Measurements from ENCODE around the gene LAPTM4A. TPM values are rescaled to one million over a fixed set of nuclear protein-coding genes. Genes with fewer than 3 reads are reported as not detected.

The LAPTM4A gene
- total and polyA plus RNA-seq, 10 of the 15 experiments (the other 5 are each of a cell fraction or from before 2014, with no cell fraction given): 17.8 to 107 (median 45.8) TPM

DNA sequence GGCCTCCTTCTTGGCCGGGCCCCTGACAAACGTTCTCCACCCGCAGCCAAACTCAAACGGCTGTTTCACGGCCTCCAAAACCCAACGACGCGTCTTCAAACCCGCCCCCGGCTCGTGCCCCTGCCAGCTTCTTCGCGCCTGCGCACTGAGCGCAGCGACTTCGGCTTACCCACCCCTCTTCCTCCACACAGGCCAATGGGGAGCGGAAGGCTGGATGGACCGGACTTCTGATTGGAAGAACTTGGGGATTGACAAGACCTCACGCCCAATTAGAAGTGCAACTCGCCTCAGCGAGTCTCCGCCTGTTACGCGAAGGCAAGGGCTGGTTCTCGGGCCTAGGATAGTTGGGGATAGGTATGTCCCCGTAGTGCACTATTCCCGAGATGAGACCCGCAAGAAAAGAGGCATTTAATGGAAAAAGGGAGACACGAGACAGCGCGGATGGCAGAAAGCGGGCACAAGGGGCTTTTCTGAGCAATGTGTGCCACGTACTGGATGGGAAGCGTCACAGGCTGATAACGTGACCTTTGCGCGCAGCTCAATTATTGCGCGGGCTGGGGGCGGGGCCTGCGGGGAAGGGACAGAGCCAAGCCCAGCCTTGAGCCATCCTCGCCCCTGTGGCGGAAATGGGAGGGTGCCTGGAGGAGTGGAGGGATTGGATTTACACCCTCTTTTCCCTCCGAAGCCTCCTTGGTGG, at the start of gene LAPTM4A (continued):
- TF ChIP-seq TCF12 (IDR thresholded peaks at IDR 0.05; ENCODE audit: low read depth, low read length) (no peak), YY1 (IDR thresholded peaks at IDR 0.05; ENCODE audit: low read depth, low read length) (peak; percentile 6; the same call in 1 of the 2 replicates), SP1 (IDR thresholded peaks at IDR 0.05; ENCODE audit: low read depth, low read length) (peak; percentile 97), ZSCAN29 (IDR thresholded peaks at IDR 0.05) (no peak), NRF1 (conservative IDR thresholded peaks at IDR 0.05; ENCODE audit: low read depth, low read length) (peak; percentile 86), GABPA (IDR thresholded peaks at IDR 0.05; ENCODE audit: low read depth) (no peak), NFYB (IDR thresholded peaks at IDR 0.05; ENCODE audit: insufficient read depth, low read depth, low read length) (peak; percentile 98), ESRRA (IDR thresholded peaks at IDR 0.05; ENCODE audit: low read length) (peak; percentile 34; the same call in 1 of the 2 replicates)
- TF ChIP-seq, protein P1, sequence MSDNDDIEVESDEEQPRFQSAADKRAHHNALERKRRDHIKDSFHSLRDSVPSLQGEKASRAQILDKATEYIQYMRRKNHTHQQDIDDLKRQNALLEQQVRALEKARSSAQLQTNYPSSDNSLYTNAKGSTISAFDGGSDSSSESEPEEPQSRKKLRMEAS (IDR thresholded peaks at IDR 0.05; ENCODE audit: low read depth, low read length): no peak; the same call in 1 of the 2 replicates

DNA sequence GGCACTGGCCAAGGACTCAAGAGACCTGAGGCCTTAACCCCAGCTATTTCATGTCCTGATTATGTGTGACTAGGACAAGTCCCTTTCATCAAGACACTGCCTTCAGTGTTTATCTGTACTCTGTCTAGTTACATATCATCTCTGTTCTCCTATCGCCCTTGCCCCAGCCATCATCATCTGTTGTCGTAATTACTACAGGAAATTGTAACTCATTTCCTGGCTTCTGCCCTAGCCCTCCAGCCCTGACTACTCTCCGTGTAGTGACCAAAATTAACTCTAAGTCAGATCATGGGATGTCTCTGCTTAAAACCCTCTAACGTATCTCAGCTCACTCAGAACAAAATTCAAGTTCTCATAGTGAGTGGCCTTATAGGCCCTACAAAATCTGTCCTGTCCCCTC, 49.3 kb upstream of the LAPTM4A start:
- H3K4me2 ChIP-seq (ENCODE audit: control insufficient read depth, insufficient read depth): no peak overlapping the region
- no peaks in the 10 kb centered on the region for H3K27me3 ChIP-seq (replicated peaks in 1 of 2; ENCODE audit: control insufficient read depth in 2 of 2, insufficient read depth in 2 of 2, low read length in 1 of 2)
- FAIRE-seq: no peak
- BruUV-seq (replicated peaks): no TSS peak
- DNase-seq (ENCODE audit: low read depth, low spot score): no peak
- peaks cover 11% of the 10 kb centered on the region; the same call in 2 of the 3 replicates for H3K9me3 ChIP-seq (replicated peaks; ENCODE audit: control insufficient read depth, insufficient read depth, low read length)
- H3K4me1 ChIP-seq (ENCODE audit: control insufficient read depth, insufficient read depth, low read length): no peaks in the 10 kb centered on the region; the same call in 1 of the 2 replicates
- H3K79me2 ChIP-seq (ENCODE audit: control insufficient read depth, insufficient read depth, low read length): no peaks in the 10 kb centered on the region
- ChIA-PET SMC1A (ENCODE audit: uncharacterized antibody, unreplicated experiment) (interaction anchor here (0.9 to 2.4 kb wide), 2 partner anchors 107 to 125 kb away, joined by 3 to 7 read pairs; partner anchors contain the start of gene SDC1), POLR2A (no interaction called here), CTCF (interaction anchor here (1.2 to 5.2 kb wide), 3 partner anchors 85 to 145 kb away, joined by 3 to 44 read pairs (median 13); no protein-coding TSS in a partner anchor), RAD21 (ENCODE audit: unreplicated experiment) (interaction anchor here (1.0 to 1.3 kb wide), 2 partner anchors 85 to 145 kb away, joined by 3 to 4 read pairs; no protein-coding TSS in a partner anchor)
- no peak for ATAC-seq
- H3K36me3 ChIP-seq (ENCODE audit: control insufficient read depth in 2 of 2, insufficient read depth in 2 of 2, low read length in 1 of 2): no peaks in the 10 kb centered on the region
- no peak overlapping the region for H3K9ac ChIP-seq (ENCODE audit: control insufficient read depth, insufficient read depth, low read length)
- no peaks in the 10 kb centered on the region for H4K20me1 ChIP-seq (ENCODE audit: control insufficient read depth, insufficient read depth)
- intact Hi-C loops (cut with micrococcal nuclease; ENCODE audit: unreplicated experiment) (no loop called here), in situ Hi-C loops (cut with MboI) (no loop called here)
- H3K27ac ChIP-seq (ENCODE audit: control insufficient read depth, insufficient read depth): no peak overlapping the region
- no peak overlapping the region for H3K4me3 ChIP-seq
- H2AFZ ChIP-seq (ENCODE audit: control insufficient read depth, low read depth, low read length): no peak overlapping the region
- 63% methylated on average over 4 of the region's 4 CpGs for WGBS (ENCODE audit: insufficient coverage, insufficient replicate concordance, low lambda C conversion rate, missing lambda C conversion rate)
- TF ChIP-seq EZH2 (IDR thresholded peaks at IDR 0.05; ENCODE audit: borderline replicate concordance, control insufficient read depth, low read depth, low read length) (no peak), MEF2A (IDR thresholded peaks at IDR 0.05; ENCODE audit: insufficient read depth, low read depth, low read length) (no peak), CHD1 (IDR thresholded peaks at IDR 0.05; ENCODE audit: low read depth, low read length) (no peak), KAT2A (conservative IDR thresholded peaks at IDR 0.05; ENCODE audit: control insufficient read depth, low read depth, low read length) (no peak), ZBED1 (IDR thresholded peaks at IDR 0.05; ENCODE audit: borderline replicate concordance) (no peak), STAT1 (conservative IDR thresholded peaks at IDR 0.05) (no peak), HDAC6 (IDR thresholded peaks at IDR 0.05; ENCODE audit: unreplicated experiment) (no peak), RFX5 (IDR thresholded peaks at IDR 0.05; ENCODE audit: low read depth, low read length) (no peak)
- TF ChIP-seq, protein P2, sequence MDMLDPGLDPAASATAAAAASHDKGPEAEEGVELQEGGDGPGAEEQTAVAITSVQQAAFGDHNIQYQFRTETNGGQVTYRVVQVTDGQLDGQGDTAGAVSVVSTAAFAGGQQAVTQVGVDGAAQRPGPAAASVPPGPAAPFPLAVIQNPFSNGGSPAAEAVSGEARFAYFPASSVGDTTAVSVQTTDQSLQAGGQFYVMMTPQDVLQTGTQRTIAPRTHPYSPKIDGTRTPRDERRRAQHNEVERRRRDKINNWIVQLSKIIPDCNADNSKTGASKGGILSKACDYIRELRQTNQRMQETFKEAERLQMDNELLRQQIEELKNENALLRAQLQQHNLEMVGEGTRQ (IDR thresholded peaks at IDR 0.05; ENCODE audit: borderline replicate concordance, low read depth, low read length): no peak
- TF ChIP-seq, protein P1 (IDR thresholded peaks at IDR 0.05; ENCODE audit: low read depth, low read length): no peak
- TF ChIP-seq, protein P3, sequence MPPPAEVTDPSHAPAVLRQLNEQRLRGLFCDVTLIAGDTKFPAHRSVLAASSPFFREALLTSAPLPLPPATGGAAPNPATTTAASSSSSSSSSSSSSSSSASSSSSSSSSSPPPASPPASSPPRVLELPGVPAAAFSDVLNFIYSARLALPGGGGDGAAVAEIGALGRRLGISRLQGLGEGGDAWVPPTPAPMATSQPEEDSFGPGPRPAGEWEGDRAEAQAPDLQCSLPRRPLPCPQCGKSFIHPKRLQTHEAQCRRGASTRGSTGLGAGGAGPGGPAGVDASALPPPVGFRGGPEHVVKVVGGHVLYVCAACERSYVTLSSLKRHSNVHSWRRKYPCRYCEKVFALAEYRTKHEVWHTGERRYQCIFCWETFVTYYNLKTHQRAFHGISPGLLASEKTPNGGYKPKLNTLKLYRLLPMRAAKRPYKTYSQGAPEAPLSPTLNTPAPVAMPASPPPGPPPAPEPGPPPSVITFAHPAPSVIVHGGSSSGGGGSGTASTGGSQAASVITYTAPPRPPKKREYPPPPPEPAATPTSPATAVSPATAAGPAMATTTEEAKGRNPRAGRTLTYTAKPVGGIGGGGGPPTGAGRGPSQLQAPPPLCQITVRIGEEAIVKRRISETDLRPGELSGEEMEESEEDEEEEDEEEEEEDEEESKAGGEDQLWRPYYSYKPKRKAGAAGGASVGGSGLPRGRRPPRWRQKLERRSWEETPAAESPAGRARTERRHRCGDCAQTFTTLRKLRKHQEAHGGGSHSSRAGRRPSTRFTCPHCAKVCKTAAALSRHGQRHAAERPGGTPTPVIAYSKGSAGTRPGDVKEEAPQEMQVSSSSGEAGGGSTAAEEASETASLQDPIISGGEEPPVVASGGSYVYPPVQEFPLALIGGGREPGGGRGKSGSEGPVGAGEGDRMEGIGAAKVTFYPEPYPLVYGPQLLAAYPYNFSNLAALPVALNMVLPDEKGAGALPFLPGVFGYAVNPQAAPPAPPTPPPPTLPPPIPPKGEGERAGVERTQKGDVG (CRISPR knock-in tag; IDR thresholded peaks at IDR 0.05): no peak
